SU-DHL-6 (cell line): ENCODE data around the gene DTHD1.

Source experiments
- H2AFZ ChIP-seq: fragments of 200-600 bp; sonication (generic); 2 replicates; pipeline ENCODE4 v1.6.1; 2014; ENCODE audit warnings: low read depth, mild to moderate bottlenecking, moderate library complexity, mixed read lengths, antibody characterized with exemption, low read length; ENCODE audit not compliant: severe bottlenecking
- H3F3A ChIP-seq: fragments of 200-600 bp; shearing (Covaris generic); 2 replicates; pipeline ENCODE4 v1.6.0; 2016; ENCODE audit warnings: antibody characterized with exemption, mild to moderate bottlenecking; ENCODE audit not compliant: insufficient read depth
- H3K27ac ChIP-seq: fragments of 200-600 bp; sonication (generic); 2 replicates; pipeline ENCODE4 v1.5.1; 2016; ENCODE audit warnings: low read depth, mild to moderate bottlenecking, low read length, moderate library complexity, mixed read lengths
- H3K27me3 ChIP-seq: fragments of 200-600 bp; sonication (generic), shearing (Covaris generic); 2 replicates; pipeline ENCODE4 v1.6.0; 2014; ENCODE audit warnings: mild to moderate bottlenecking, low read length
- H3K36me3 ChIP-seq: fragments of 200-600 bp; sonication (generic); 2 replicates; pipeline ENCODE4 v1.6.1; 2014; ENCODE audit warnings: mild to moderate bottlenecking, low read length, mixed read lengths
- H3K4me2 ChIP-seq: fragments of 300-600, 200-600 bp; shearing (Covaris generic), sonication (generic); 2 replicates; pipeline ENCODE4 v1.6.0; 2014; ENCODE audit warnings: low read length, low read depth, mild to moderate bottlenecking; ENCODE audit not compliant: poor library complexity, severe bottlenecking
- H3K4me3 ChIP-seq: fragments of 200-600 bp; sonication (generic); 2 replicates; pipeline ENCODE4 v1.5.1; 2014; ENCODE audit warnings: antibody characterized with exemption, low read length, mild to moderate bottlenecking, mixed read lengths; ENCODE audit not compliant: insufficient read depth, poor library complexity, severe bottlenecking
- H3K79me2 ChIP-seq: fragments of 200-600 bp; sonication (generic); 2 replicates; pipeline ENCODE4 v1.6.1; 2014; ENCODE audit warnings: mild to moderate bottlenecking, low read length, moderate library complexity; ENCODE audit not compliant: insufficient read depth
- H3K9ac ChIP-seq: fragments of 200-600 bp; sonication (generic); 2 replicates; pipeline ENCODE4 v1.7.0; 2014; ENCODE audit warnings: mild to moderate bottlenecking, low read length
- H3K9me2 ChIP-seq: fragments of 200-600 bp; sonication (generic); replicated peaks from 2 replicates; pipeline ENCODE4 v1.6.1; 2014; ENCODE audit warnings: low read length; ENCODE audit not compliant: insufficient read depth
- H3K9me3 ChIP-seq: fragments of 200-600 bp; sonication (generic); 2 replicates; pipeline ENCODE4 v1.6.1; 2014; ENCODE audit warnings: low read length, mixed read lengths; ENCODE audit not compliant: insufficient read depth
- H4K20me1 ChIP-seq: fragments of 200-600 bp; sonication (generic); 2 replicates; pipeline ENCODE4 v1.6.1; 2014; ENCODE audit warnings: low read depth, mild to moderate bottlenecking, antibody characterized with exemption, low read length, moderate library complexity, mixed read lengths
- CTCF ChIP-seq: fragments of 200-600 bp; sonication (generic); IDR thresholded peaks from one replicate; pipeline ENCODE4 v1.5.1; 2017; ENCODE audit warnings: antibody characterized with exemption, mild to moderate bottlenecking, low read length, moderate library complexity; ENCODE audit not compliant: insufficient read depth, poor library complexity, severe bottlenecking
- EZH2phosphoT487 ChIP-seq: fragments of 200-600 bp; sonication (generic), shearing (Covaris generic); conservative IDR thresholded peaks from 2 replicates; pipeline ENCODE4 v1.6.1; 2018; ENCODE audit warnings: mild to moderate bottlenecking, antibody characterized with exemption, low read length, moderate library complexity, mixed read lengths

Gene DTHD1

GRCh38 chr4:36313703-36314102, 32.3 kb downstream of the DTHD1 start:
- Histone ChIP-seq H3K27me3 (no peaks in the 10 kb centered on the region), H3F3A (no peaks in the 10 kb centered on the region), H3K27ac (no peak overlapping the region), H3K79me2 (no peaks in the 10 kb centered on the region), H3K36me3 (no peaks in the 10 kb centered on the region), H3K9me2 (no peaks in the 10 kb centered on the region), H4K20me1 (no peaks in the 10 kb centered on the region), H3K9ac (no peak overlapping the region), H2AFZ (no peak overlapping the region), H3K9me3 (no peaks in the 10 kb centered on the region), H3K4me3 (no peak overlapping the region), H3K4me2 (no peak overlapping the region)
- TF ChIP-seq CTCF (no peak), EZH2phosphoT487 (no peak)

DNA sequence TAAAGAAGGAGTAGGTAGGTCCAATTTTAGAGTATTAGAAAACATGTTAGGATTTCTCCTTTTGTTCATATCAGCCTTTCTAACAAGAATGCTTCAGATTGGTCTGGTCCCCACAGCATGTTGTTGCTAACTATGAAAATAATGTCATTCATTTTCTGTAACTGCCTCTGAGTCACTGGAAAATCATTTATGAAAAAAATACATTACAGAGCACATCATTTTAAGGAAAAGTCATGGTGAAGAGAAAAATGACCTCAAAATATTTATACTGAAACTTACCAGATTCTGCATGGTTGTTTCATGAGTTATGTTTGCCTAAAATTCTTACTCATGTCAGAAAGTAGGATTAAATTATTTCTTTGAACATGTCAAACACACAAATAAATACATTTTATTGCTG, 35.2 kb downstream of the DTHD1 start:
- Histone ChIP-seq H4K20me1 (no peaks in the 10 kb centered on the region), H3K4me3 (no peak overlapping the region), H3K4me2 (no peak overlapping the region), H2AFZ (no peak overlapping the region), H3K9me2 (no peaks in the 10 kb centered on the region), H3K79me2 (no peaks in the 10 kb centered on the region), H3K36me3 (no peaks in the 10 kb centered on the region), H3K9ac (no peak overlapping the region), H3K27me3 (no peaks in the 10 kb centered on the region), H3F3A (no peaks in the 10 kb centered on the region), H3K27ac (no peak overlapping the region), H3K9me3 (no peaks in the 10 kb centered on the region)
- TF ChIP-seq CTCF (no peak), EZH2phosphoT487 (no peak)

DNA sequence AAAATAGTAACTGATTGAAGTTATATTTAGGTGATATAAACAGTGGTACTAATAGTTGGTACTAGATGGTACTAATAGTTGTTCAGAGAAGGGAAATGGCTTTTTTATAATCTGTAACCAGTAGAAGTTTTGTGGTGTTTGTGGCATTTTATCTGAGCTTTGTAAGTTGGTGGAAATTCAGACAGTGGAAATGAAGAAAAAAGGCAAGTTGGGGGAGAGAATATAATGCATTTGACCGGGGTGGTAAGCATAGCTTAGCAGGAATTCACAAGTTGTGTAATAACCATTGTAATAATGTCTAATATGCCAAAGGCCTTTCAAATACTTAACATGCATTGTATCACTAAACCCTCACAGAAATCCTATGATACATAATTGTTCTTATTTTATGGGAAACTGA, 36.3 kb downstream of the DTHD1 start:
- Histone ChIP-seq H3K9me2 (no peaks in the 10 kb centered on the region), H3F3A (no peaks in the 10 kb centered on the region), H4K20me1 (no peaks in the 10 kb centered on the region), H2AFZ (no peak overlapping the region), H3K9ac (no peak overlapping the region), H3K4me3 (no peak overlapping the region), H3K36me3 (no peaks in the 10 kb centered on the region), H3K9me3 (no peaks in the 10 kb centered on the region), H3K27me3 (no peaks in the 10 kb centered on the region), H3K79me2 (no peaks in the 10 kb centered on the region), H3K27ac (no peak overlapping the region), H3K4me2 (no peak overlapping the region)
- TF ChIP-seq CTCF (no peak), EZH2phosphoT487 (no peak)
